Measurements from ENCODE around the gene TPSD1.
"Not testable (repeated sequence)": the region's sequence is repeated elsewhere in the genome, so short reads cannot be mapped to it uniquely, and the experiment has no call there.

Gene TPSD1

GRCh38 chr16:1264345-1265089 lies 8.6 kb downstream of the TPSD1 start:
- no peak for DNase-seq

- no peak for DNase-seq
Observed at GRCh38 chr16:1265090-1265630, 9.3 kb downstream of the TPSD1 start.

- no peak for DNase-seq
Observed at GRCh38 chr16:1265826-1266225, 10.0 kb downstream of the TPSD1 start.

GRCh38 chr16:1269418-1269817 lies 13.5 kb downstream of the TPSD1 start:
- DNase-seq: not testable (repeated sequence)

- no peak for DNase-seq
Observed at GRCh38 chr16:1271380-1271723, 15.5 kb downstream of the TPSD1 start.

GRCh38 chr16:1271724-1272413 lies 16.0 kb downstream of the TPSD1 start:
- peak; percentile 82 for DNase-seq

GRCh38 chr16:1272453-1273198 lies 16.8 kb downstream of the TPSD1 start:
- no peak for DNase-seq

- no peak for DNase-seq
Observed at GRCh38 chr16:1273816-1274215, 17.9 kb downstream of the TPSD1 start.

- DNase-seq: no peak
Observed at GRCh38 chr16:1274767-1275166, 18.9 kb downstream of the TPSD1 start.

- no peak for DNase-seq
Observed at GRCh38 chr16:1275791-1276579, 20.1 kb downstream of the TPSD1 start.

- no peak for DNase-seq
Observed at GRCh38 chr16:1276580-1276878, 20.7 kb downstream of the TPSD1 start.

- DNase-seq: no peak
Observed at GRCh38 chr16:1277151-1277598, 21.3 kb downstream of the TPSD1 start.

- DNase-seq: no peak
Observed at GRCh38 chr16:1277617-1278282, 21.9 kb downstream of the TPSD1 start.

GRCh38 chr16:1278477-1278876 lies 22.6 kb downstream of the TPSD1 start:
- DNase-seq: no peak

- no peak for DNase-seq
Observed at GRCh38 chr16:1279081-1279944, 23.4 kb downstream of the TPSD1 start.

GRCh38 chr16:1279945-1280589 lies 24.2 kb downstream of the TPSD1 start:
- DNase-seq: no peak

GRCh38 chr16:1280783-1281182 lies 24.9 kb downstream of the TPSD1 start:
- no peak for DNase-seq

GRCh38 chr16:1281517-1281916 lies 25.6 kb downstream of the TPSD1 start:
- DNase-seq: no peak

GRCh38 chr16:1282324-1282973 lies 26.6 kb downstream of the TPSD1 start:
- no peak for DNase-seq

GRCh38 chr16:1283296-1283695 lies 27.4 kb downstream of the TPSD1 start:
- no peak for DNase-seq

Measured in NCI-H187 treated with DMSO at 0.1 percent for 48 hours (cell line).